ENCODE data around the gene PCF11.
"Not testable (repeated sequence)": the region's sequence is repeated elsewhere in the genome, so short reads cannot be mapped to it uniquely, and the experiment has no call there.

Gene PCF11

GRCh38 chr11:83125577-83125976 lies 31.4 kb upstream of the PCF11 start:
- H3K27me3 ChIP-seq (ENCODE audit: control insufficient read depth in 1 of 2, insufficient read depth in 2 of 2, low read length in 2 of 2): no peaks in the 10 kb centered on the region

GRCh38 chr11:83127310-83127637 lies 29.7 kb upstream of the PCF11 start:
- no peak overlapping the region for H3K4me3 ChIP-seq (ENCODE audit: low read depth in 1 of 2, low read length in 2 of 2)
- H3K4me1 ChIP-seq (ENCODE audit: insufficient read depth, low read length): no peaks in the 10 kb centered on the region
- no peaks in the 10 kb centered on the region for H3K36me3 ChIP-seq (ENCODE audit: insufficient read depth, low read length)
- H3K27me3 ChIP-seq (ENCODE audit: control insufficient read depth in 1 of 2, insufficient read depth in 2 of 2, low read length in 2 of 2): no peaks in the 10 kb centered on the region
- H3K27ac ChIP-seq (ENCODE audit: low read depth, low read length): no peak overlapping the region
- no peak overlapping the region for H3K9ac ChIP-seq (ENCODE audit: low read length)
- no peaks in the 10 kb centered on the region for H3K9me3 ChIP-seq (ENCODE audit: low read length)

More at GRCh38 chr11:83125577-83125976, 31.4 kb upstream of the PCF11 start:
- H3K9ac ChIP-seq (ENCODE audit: low read length): no peak overlapping the region
- no peaks in the 10 kb centered on the region for H3K4me1 ChIP-seq (ENCODE audit: insufficient read depth, low read length)
- no peak overlapping the region for H3K4me3 ChIP-seq (ENCODE audit: low read depth in 1 of 2, low read length in 2 of 2)
- no peaks in the 10 kb centered on the region for H3K36me3 ChIP-seq (ENCODE audit: insufficient read depth, low read length)
- no peaks in the 10 kb centered on the region for H3K9me3 ChIP-seq (ENCODE audit: low read length)
- no peak overlapping the region for H3K27ac ChIP-seq (ENCODE audit: low read depth, low read length)

GRCh38 chr11:83132191-83132590 lies 24.7 kb upstream of the PCF11 start:
- Histone ChIP-seq H3K9ac (ENCODE audit: low read length) (no peak overlapping the region), H3K27me3 (ENCODE audit: control insufficient read depth in 1 of 2, insufficient read depth in 2 of 2, low read length in 2 of 2) (no peaks in the 10 kb centered on the region), H3K4me1 (ENCODE audit: insufficient read depth, low read length) (no peaks in the 10 kb centered on the region), H3K9me3 (ENCODE audit: low read length) (no peaks in the 10 kb centered on the region), H3K36me3 (ENCODE audit: insufficient read depth, low read length) (no peaks in the 10 kb centered on the region), H3K27ac (ENCODE audit: low read depth, low read length) (no peak overlapping the region), H3K4me3 (ENCODE audit: low read depth in 1 of 2, low read length in 2 of 2) (no peak overlapping the region)

GRCh38 chr11:83133266-83133665 lies 23.7 kb upstream of the PCF11 start:
- not testable (repeated sequence) for H3K27me3 ChIP-seq (ENCODE audit: control insufficient read depth in 1 of 2, insufficient read depth in 2 of 2, low read length in 2 of 2); H3K9ac ChIP-seq (ENCODE audit: low read length)

GRCh38 chr11:83139310-83139709 lies 17.6 kb upstream of the PCF11 start:
- Histone ChIP-seq H3K27ac (ENCODE audit: low read depth, low read length) (no peak overlapping the region), H3K4me3 (ENCODE audit: low read depth in 1 of 2, low read length in 2 of 2) (no peak overlapping the region), H3K9me3 (ENCODE audit: low read length) (no peaks in the 10 kb centered on the region), H3K27me3 (ENCODE audit: control insufficient read depth in 1 of 2, insufficient read depth in 2 of 2, low read length in 2 of 2) (no peaks in the 10 kb centered on the region), H3K4me1 (ENCODE audit: insufficient read depth, low read length) (no peaks in the 10 kb centered on the region), H3K36me3 (ENCODE audit: insufficient read depth, low read length) (no peaks in the 10 kb centered on the region), H3K9ac (ENCODE audit: low read length) (no peak overlapping the region)

More at GRCh38 chr11:83133266-83133665, 23.7 kb upstream of the PCF11 start:
- not testable (repeated sequence) for H3K9me3 ChIP-seq (ENCODE audit: low read length); H3K4me1 ChIP-seq (ENCODE audit: insufficient read depth, low read length); H3K27ac ChIP-seq (ENCODE audit: low read depth, low read length); H3K4me3 ChIP-seq (ENCODE audit: low read depth in 1 of 2, low read length in 2 of 2); H3K36me3 ChIP-seq (ENCODE audit: insufficient read depth, low read length)

GRCh38 chr11:83140691-83141455 lies 16.1 kb upstream of the PCF11 start:
- Histone ChIP-seq H3K9me3 (ENCODE audit: low read length) (no peaks in the 10 kb centered on the region), H3K4me3 (ENCODE audit: low read depth in 1 of 2, low read length in 2 of 2) (no peak overlapping the region), H3K4me1 (ENCODE audit: insufficient read depth, low read length) (no peaks in the 10 kb centered on the region), H3K9ac (ENCODE audit: low read length) (no peak overlapping the region), H3K27ac (ENCODE audit: low read depth, low read length) (no peak overlapping the region), H3K36me3 (ENCODE audit: insufficient read depth, low read length) (no peaks in the 10 kb centered on the region), H3K27me3 (ENCODE audit: control insufficient read depth in 1 of 2, insufficient read depth in 2 of 2, low read length in 2 of 2) (no peaks in the 10 kb centered on the region)

- Histone ChIP-seq H3K27ac (ENCODE audit: low read depth, low read length) (no peak overlapping the region), H3K9me3 (ENCODE audit: low read length) (no peaks in the 10 kb centered on the region), H3K4me1 (ENCODE audit: insufficient read depth, low read length) (no peaks in the 10 kb centered on the region), H3K27me3 (ENCODE audit: control insufficient read depth in 1 of 2, insufficient read depth in 2 of 2, low read length in 2 of 2) (no peaks in the 10 kb centered on the region), H3K4me3 (ENCODE audit: low read depth in 1 of 2, low read length in 2 of 2) (no peak overlapping the region), H3K9ac (ENCODE audit: low read length) (no peak overlapping the region), H3K36me3 (ENCODE audit: insufficient read depth, low read length) (no peaks in the 10 kb centered on the region)
Measured at GRCh38 chr11:83147895-83148294, 9.0 kb upstream of the PCF11 start.

- H3K27ac ChIP-seq (ENCODE audit: low read depth, low read length): no peak overlapping the region
- no peaks in the 10 kb centered on the region for H3K36me3 ChIP-seq (ENCODE audit: insufficient read depth, low read length)
- no peak overlapping the region for H3K9ac ChIP-seq (ENCODE audit: low read length)
- H3K9me3 ChIP-seq (ENCODE audit: low read length): no peaks in the 10 kb centered on the region
- H3K4me3 ChIP-seq (ENCODE audit: low read depth in 1 of 2, low read length in 2 of 2): no peak overlapping the region
- no peaks in the 10 kb centered on the region for H3K27me3 ChIP-seq (ENCODE audit: control insufficient read depth in 1 of 2, insufficient read depth in 2 of 2, low read length in 2 of 2)
- H3K4me1 ChIP-seq (ENCODE audit: insufficient read depth, low read length): no peaks in the 10 kb centered on the region
Measured at GRCh38 chr11:83150450-83150849, 6.5 kb upstream of the PCF11 start.

- Histone ChIP-seq H3K27me3 (ENCODE audit: control insufficient read depth in 1 of 2, insufficient read depth in 2 of 2, low read length in 2 of 2) (no peaks in the 10 kb centered on the region), H3K36me3 (ENCODE audit: insufficient read depth, low read length) (no peaks in the 10 kb centered on the region), H3K4me3 (ENCODE audit: low read depth in 1 of 2, low read length in 2 of 2) (no peak overlapping the region), H3K9ac (ENCODE audit: low read length) (no peak overlapping the region), H3K27ac (ENCODE audit: low read depth, low read length) (no peak overlapping the region), H3K4me1 (ENCODE audit: insufficient read depth, low read length) (no peaks in the 10 kb centered on the region), H3K9me3 (ENCODE audit: low read length) (no peaks in the 10 kb centered on the region)
Measured at GRCh38 chr11:83151274-83151977, 5.5 kb upstream of the PCF11 start.

- no peak overlapping the region for H3K9ac ChIP-seq (ENCODE audit: low read length)
- no peaks in the 10 kb centered on the region for H3K27me3 ChIP-seq (ENCODE audit: control insufficient read depth in 1 of 2, insufficient read depth in 2 of 2, low read length in 2 of 2)
- H3K9me3 ChIP-seq (ENCODE audit: low read length): no peaks in the 10 kb centered on the region
- no peak overlapping the region for H3K27ac ChIP-seq (ENCODE audit: low read depth, low read length)
- no peaks in the 10 kb centered on the region for H3K4me1 ChIP-seq (ENCODE audit: insufficient read depth, low read length)
- no peak overlapping the region for H3K4me3 ChIP-seq (ENCODE audit: low read depth in 1 of 2, low read length in 2 of 2)
- no peaks in the 10 kb centered on the region for H3K36me3 ChIP-seq (ENCODE audit: insufficient read depth, low read length)
Measured at GRCh38 chr11:83152264-83152663, 4.7 kb upstream of the PCF11 start.

- no peaks in the 10 kb centered on the region for H3K9me3 ChIP-seq (ENCODE audit: low read length)
- no peaks in the 10 kb centered on the region for H3K36me3 ChIP-seq (ENCODE audit: insufficient read depth, low read length)
- no peak overlapping the region for H3K27ac ChIP-seq (ENCODE audit: low read depth, low read length)
- no peaks in the 10 kb centered on the region for H3K4me1 ChIP-seq (ENCODE audit: insufficient read depth, low read length)
- H3K27me3 ChIP-seq (ENCODE audit: control insufficient read depth in 1 of 2, insufficient read depth in 2 of 2, low read length in 2 of 2): no peaks in the 10 kb centered on the region
- H3K4me3 ChIP-seq (ENCODE audit: low read depth in 1 of 2, low read length in 2 of 2): no peak overlapping the region
- no peak overlapping the region for H3K9ac ChIP-seq (ENCODE audit: low read length)
Measured at GRCh38 chr11:83153764-83154163, 3.2 kb upstream of the PCF11 start.
